Activated gamma-delta T cell treated with Interleukin-2 at 50 U/mL for 16 hours (primary cell): ENCODE measurements around the gene MAB21L4.

Experiments used
- DNase-seq: peaks from one replicate; pipeline ENCODE4 v3.0.0-alpha.2; 2020

The MAB21L4 gene

GRCh38 chr2:240892925-240893324 lies 3.0 kb downstream of the MAB21L4 start:
- DNase-seq, result no peak

GRCh38 chr2:240892356-240892755 lies 3.6 kb downstream of the MAB21L4 start:
- DNase-seq, result no peak

- no peak for DNase-seq
Observed at GRCh38 chr2:240891492-240892340, 4.2 kb downstream of the MAB21L4 start.

GRCh38 chr2:240890691-240891090 lies 5.3 kb downstream of the MAB21L4 start:
- no peak for DNase-seq

GRCh38 chr2:240889601-240890560 lies 6.1 kb downstream of the MAB21L4 start:
- DNase-seq, result no peak

GRCh38 chr2:240888890-240889573 lies 6.9 kb downstream of the MAB21L4 start:
- no peak for DNase-seq

GRCh38 chr2:240888130-240888889 lies 7.6 kb downstream of the MAB21L4 start:
- no peak for DNase-seq

- no peak for DNase-seq
Observed at GRCh38 chr2:240887631-240888030, 8.3 kb downstream of the MAB21L4 start.

- no peak for DNase-seq
Observed at GRCh38 chr2:240886678-240887609, 9.0 kb downstream of the MAB21L4 start.

- no peak for DNase-seq
Observed at GRCh38 chr2:240886023-240886565, 9.9 kb downstream of the MAB21L4 start.

- DNase-seq, result no peak
Observed at GRCh38 chr2:240885566-240885965, 10.4 kb downstream of the MAB21L4 start.

GRCh38 chr2:240884745-240885144 lies 11.2 kb downstream of the MAB21L4 start:
- DNase-seq, result no peak

GRCh38 chr2:240884221-240884620 lies 11.7 kb downstream of the MAB21L4 start:
- DNase-seq, result no peak

GRCh38 chr2:240881913-240882312 lies 14.0 kb downstream of the MAB21L4 start:
- DNase-seq, result no peak

GRCh38 chr2:240879105-240879504 lies 16.9 kb downstream of the MAB21L4 start:
- DNase-seq, result no peak

GRCh38 chr2:240878341-240878936 lies 17.5 kb downstream of the MAB21L4 start:
- no peak for DNase-seq

GRCh38 chr2:240877460-240878340 lies 18.3 kb downstream of the MAB21L4 start:
- DNase-seq, result no peak

GRCh38 chr2:240876475-240877251 lies 19.3 kb downstream of the MAB21L4 start:
- no peak for DNase-seq
